ENCODE data around the gene FUT7. TPM values are rescaled to one million over a fixed set of nuclear protein-coding genes. Genes with fewer than 3 reads are reported as not detected.

The FUT7 gene
- total and polyA plus RNA-seq, 9 of the 15 experiments (the other 6 are each of a cell fraction or from before 2014, with no cell fraction given), result not detected

DNA sequence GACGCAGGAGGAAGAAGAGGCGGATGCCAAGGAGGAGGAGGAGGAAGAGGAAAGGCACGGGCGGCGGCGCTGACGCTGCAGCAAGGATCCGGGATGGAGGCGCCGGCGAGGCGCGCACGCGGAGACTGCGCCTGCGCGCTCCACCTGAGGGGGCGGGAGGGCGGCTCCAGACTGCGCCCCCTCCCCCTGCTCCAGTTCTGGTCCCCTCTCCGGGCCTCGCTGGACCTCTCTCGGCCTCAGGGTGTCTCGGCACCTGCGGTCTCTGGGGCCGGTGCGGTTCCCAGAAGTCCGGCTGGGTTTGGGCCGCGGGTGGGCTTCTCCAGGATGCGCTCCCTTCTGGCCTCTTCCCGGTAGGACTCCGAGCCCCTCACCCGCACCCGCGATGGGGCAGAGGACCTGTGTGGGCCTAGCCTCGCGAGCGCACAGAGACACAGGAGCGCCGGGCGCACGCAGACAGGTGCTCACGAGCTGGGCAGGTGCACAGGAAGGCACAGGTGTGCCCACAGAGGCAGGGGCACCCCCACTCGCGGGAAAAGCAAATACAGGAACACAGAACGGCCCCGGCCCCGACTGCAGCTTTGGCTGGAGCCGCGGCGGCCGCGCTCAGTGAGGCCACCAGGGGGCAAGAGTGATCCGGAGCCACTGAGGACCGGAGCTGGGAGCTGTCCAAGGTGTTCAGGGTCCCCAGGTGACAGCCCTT, 14.3 kb upstream of the FUT7 start, which contains the start of gene NPDC1 (continued):
- TF ChIP-seq, protein P1, sequence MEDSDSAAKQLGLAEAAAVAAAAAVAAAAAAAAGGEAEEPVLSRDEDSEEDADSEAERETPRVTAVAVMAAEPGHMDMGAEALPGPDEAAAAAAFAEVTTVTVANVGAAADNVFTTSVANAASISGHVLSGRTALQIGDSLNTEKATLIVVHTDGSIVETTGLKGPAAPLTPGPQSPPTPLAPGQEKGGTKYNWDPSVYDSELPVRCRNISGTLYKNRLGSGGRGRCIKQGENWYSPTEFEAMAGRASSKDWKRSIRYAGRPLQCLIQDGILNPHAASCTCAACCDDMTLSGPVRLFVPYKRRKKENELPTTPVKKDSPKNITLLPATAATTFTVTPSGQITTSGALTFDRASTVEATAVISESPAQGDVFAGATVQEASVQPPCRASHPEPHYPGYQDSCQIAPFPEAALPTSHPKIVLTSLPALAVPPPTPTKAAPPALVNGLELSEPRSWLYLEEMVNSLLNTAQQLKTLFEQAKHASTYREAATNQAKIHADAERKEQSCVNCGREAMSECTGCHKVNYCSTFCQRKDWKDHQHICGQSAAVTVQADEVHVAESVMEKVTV (CRISPR knock-in tag; IDR thresholded peaks at IDR 0.05), result peak; percentile 29; the same call in 1 of the 2 replicates
- peak; percentile 88 for TF ChIP-seq STAG1 (CRISPR knock-in tag; IDR thresholded peaks at IDR 0.05; ENCODE audit: borderline replicate concordance)
- no peak for TF ChIP-seq ZNF253 (CRISPR knock-in tag; conservative IDR thresholded peaks at IDR 0.05)
- no peak for TF ChIP-seq ZNF165 (CRISPR knock-in tag; IDR thresholded peaks at IDR 0.05; ENCODE audit: borderline replicate concordance)
- TF ChIP-seq, protein P2, sequence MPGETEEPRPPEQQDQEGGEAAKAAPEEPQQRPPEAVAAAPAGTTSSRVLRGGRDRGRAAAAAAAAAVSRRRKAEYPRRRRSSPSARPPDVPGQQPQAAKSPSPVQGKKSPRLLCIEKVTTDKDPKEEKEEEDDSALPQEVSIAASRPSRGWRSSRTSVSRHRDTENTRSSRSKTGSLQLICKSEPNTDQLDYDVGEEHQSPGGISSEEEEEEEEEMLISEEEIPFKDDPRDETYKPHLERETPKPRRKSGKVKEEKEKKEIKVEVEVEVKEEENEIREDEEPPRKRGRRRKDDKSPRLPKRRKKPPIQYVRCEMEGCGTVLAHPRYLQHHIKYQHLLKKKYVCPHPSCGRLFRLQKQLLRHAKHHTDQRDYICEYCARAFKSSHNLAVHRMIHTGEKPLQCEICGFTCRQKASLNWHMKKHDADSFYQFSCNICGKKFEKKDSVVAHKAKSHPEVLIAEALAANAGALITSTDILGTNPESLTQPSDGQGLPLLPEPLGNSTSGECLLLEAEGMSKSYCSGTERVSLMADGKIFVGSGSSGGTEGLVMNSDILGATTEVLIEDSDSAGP (CRISPR knock-in tag; IDR thresholded peaks at IDR 0.05), result no peak
- TF ChIP-seq, protein P3, sequence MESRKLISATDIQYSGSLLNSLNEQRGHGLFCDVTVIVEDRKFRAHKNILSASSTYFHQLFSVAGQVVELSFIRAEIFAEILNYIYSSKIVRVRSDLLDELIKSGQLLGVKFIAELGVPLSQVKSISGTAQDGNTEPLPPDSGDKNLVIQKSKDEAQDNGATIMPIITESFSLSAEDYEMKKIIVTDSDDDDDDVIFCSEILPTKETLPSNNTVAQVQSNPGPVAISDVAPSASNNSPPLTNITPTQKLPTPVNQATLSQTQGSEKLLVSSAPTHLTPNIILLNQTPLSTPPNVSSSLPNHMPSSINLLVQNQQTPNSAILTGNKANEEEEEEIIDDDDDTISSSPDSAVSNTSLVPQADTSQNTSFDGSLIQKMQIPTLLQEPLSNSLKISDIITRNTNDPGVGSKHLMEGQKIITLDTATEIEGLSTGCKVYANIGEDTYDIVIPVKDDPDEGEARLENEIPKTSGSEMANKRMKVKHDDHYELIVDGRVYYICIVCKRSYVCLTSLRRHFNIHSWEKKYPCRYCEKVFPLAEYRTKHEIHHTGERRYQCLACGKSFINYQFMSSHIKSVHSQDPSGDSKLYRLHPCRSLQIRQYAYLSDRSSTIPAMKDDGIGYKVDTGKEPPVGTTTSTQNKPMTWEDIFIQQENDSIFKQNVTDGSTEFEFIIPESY (CRISPR knock-in tag; IDR thresholded peaks at IDR 0.05), result peak; percentile 74
- no peak for TF ChIP-seq HCFC1 (IDR thresholded peaks at IDR 0.05; ENCODE audit: low read depth, low read length)
- peak in 1 of 2 experiments; percentile 81; a peak in 1 of 4 replicates for TF ChIP-seq RCOR1 (IDR thresholded peaks at IDR 0.05; ENCODE audit: borderline replicate concordance in 1 of 2, low read depth in 2 of 2, low read length in 2 of 2)
- TF ChIP-seq ETV1 (tag; conservative IDR thresholded peaks at IDR 0.05; ENCODE audit: low read depth), result 0 out of 2 replicates have a peak, but pooled peaks have one; percentile 15
- no peak for TF ChIP-seq ATF7 (IDR thresholded peaks at IDR 0.05)
- no peak for TF ChIP-seq ZBED1 (IDR thresholded peaks at IDR 0.05)
- TF ChIP-seq, protein P4, sequence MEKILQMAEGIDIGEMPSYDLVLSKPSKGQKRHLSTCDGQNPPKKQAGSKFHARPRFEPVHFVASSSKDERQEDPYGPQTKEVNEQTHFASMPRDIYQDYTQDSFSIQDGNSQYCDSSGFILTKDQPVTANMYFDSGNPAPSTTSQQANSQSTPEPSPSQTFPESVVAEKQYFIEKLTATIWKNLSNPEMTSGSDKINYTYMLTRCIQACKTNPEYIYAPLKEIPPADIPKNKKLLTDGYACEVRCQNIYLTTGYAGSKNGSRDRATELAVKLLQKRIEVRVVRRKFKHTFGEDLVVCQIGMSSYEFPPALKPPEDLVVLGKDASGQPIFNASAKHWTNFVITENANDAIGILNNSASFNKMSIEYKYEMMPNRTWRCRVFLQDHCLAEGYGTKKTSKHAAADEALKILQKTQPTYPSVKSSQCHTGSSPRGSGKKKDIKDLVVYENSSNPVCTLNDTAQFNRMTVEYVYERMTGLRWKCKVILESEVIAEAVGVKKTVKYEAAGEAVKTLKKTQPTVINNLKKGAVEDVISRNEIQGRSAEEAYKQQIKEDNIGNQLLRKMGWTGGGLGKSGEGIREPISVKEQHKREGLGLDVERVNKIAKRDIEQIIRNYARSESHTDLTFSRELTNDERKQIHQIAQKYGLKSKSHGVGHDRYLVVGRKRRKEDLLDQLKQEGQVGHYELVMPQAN (IDR thresholded peaks at IDR 0.05; ENCODE audit: borderline replicate concordance), result peak; percentile 60; the same call in 1 of the 2 replicates
- TF ChIP-seq CXXC5 (CRISPR knock-in tag; IDR thresholded peaks at IDR 0.05), result peak; percentile 45
- peak; percentile 98 for TF ChIP-seq EHMT2 (IDR thresholded peaks at IDR 0.05)
- TF ChIP-seq, protein P5, sequence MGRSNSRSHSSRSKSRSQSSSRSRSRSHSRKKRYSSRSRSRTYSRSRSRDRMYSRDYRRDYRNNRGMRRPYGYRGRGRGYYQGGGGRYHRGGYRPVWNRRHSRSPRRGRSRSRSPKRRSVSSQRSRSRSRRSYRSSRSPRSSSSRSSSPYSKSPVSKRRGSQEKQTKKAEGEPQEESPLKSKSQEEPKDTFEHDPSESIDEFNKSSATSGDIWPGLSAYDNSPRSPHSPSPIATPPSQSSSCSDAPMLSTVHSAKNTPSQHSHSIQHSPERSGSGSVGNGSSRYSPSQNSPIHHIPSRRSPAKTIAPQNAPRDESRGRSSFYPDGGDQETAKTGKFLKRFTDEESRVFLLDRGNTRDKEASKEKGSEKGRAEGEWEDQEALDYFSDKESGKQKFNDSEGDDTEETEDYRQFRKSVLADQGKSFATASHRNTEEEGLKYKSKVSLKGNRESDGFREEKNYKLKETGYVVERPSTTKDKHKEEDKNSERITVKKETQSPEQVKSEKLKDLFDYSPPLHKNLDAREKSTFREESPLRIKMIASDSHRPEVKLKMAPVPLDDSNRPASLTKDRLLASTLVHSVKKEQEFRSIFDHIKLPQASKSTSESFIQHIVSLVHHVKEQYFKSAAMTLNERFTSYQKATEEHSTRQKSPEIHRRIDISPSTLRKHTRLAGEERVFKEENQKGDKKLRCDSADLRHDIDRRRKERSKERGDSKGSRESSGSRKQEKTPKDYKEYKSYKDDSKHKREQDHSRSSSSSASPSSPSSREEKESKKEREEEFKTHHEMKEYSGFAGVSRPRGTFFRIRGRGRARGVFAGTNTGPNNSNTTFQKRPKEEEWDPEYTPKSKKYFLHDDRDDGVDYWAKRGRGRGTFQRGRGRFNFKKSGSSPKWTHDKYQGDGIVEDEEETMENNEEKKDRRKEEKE (IDR thresholded peaks at IDR 0.05; ENCODE audit: borderline replicate concordance in 1 of 2, control insufficient read depth in 1 of 2, low read depth in 2 of 2, low read length in 1 of 2), result no peak
- TF ChIP-seq HDAC8 (tag; IDR thresholded peaks at IDR 0.05), result 0 out of 2 replicates have a peak, but pooled peaks have one; percentile 37
